DOHH2 (cell line): ENCODE results near the gene RNF215.

ENCODE experiments used
- EZH2phosphoT487 ChIP-seq: fragments of 200-600 bp; sonication (generic); IDR thresholded peaks from 2 replicates; pipeline ENCODE4 v1.6.1; 2017; ENCODE audit warnings: borderline replicate concordance, mild to moderate bottlenecking, antibody characterized with exemption, low read length, moderate library complexity, mixed read lengths
- TF ChIP-seq, protein P1 (sequence below): fragments of 200-600 bp; sonication (generic); IDR thresholded peaks from one replicate; pipeline ENCODE4 v1.5.1; 2014; ENCODE audit warnings: antibody characterized with exemption, mild to moderate bottlenecking, low read depth, low read length; ENCODE audit not compliant: poor library complexity, severe bottlenecking

DNA sequence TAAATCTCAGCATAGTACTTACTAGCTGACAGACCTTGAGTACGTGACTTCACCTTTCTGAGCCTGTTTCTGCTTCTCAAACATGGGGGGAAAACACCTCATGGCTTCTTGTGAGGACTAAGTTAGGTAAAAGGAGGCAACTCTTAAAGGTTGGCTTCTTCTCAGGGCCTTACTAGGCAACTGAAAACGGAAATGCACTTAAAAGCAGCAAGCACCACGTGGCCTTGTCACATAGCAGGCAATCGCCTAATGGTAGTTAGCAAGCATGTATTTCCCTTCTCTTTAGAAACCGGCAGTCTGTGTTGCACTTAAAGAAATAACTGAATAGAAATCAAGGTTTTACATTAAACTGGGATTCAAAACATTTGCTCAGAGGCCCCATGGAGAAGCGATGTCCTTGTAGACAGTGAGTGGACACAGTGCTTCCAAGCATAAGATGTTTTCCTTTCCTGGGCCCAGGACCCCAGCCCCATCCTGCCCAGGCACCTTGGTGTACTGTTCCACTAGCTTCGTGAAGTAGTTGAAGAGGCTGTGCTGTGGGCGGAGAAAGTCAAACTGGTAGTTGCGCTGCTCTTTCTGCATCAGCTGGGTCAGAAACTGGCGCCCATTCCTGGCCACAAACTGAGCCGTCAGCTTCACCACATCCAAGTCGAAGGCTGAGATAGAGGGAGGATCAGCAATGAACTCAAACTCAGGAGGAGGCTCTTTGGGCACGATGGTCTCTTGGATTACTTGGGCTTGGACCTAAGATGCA, 42.6 kb downstream of the RNF215 start:
- TF ChIP-seq, protein P1, sequence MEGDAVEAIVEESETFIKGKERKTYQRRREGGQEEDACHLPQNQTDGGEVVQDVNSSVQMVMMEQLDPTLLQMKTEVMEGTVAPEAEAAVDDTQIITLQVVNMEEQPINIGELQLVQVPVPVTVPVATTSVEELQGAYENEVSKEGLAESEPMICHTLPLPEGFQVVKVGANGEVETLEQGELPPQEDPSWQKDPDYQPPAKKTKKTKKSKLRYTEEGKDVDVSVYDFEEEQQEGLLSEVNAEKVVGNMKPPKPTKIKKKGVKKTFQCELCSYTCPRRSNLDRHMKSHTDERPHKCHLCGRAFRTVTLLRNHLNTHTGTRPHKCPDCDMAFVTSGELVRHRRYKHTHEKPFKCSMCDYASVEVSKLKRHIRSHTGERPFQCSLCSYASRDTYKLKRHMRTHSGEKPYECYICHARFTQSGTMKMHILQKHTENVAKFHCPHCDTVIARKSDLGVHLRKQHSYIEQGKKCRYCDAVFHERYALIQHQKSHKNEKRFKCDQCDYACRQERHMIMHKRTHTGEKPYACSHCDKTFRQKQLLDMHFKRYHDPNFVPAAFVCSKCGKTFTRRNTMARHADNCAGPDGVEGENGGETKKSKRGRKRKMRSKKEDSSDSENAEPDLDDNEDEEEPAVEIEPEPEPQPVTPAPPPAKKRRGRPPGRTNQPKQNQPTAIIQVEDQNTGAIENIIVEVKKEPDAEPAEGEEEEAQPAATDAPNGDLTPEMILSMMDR, result no peak
- TF ChIP-seq EZH2phosphoT487, result no peak
